Small intestine (tissue), 7 donors: Measurements from ENCODE around the gene AKIP1. TPM values are rescaled to one million over a fixed set of nuclear protein-coding genes. Genes with fewer than 3 reads are reported as not detected.
"Not testable (repeated sequence)": the region's sequence is repeated elsewhere in the genome, so short reads cannot be mapped to it uniquely, and the experiment has no call there.

Source experiments
- DNase-seq, 2 donors: peaks; one replicate each; pipeline versions ENCODE4 v3.0.0 to v3.0.0-alpha.2; 2013
- FAIRE-seq: peaks from 2 replicates; lab custom pipeline; 2012; peaks lifted over from hg19 to GRCh38; lab: Jason Lieb, UNC
- H3K27ac ChIP-seq, 3 donors: one replicate each; pipeline ENCODE4 v1.5.1; 2013; ENCODE audit warnings: low read length in 2 of 3, mild to moderate bottlenecking in 2 of 3, control low read depth in 1 of 3, inconsistent platforms in 1 of 3, low read depth in 1 of 3, moderate library complexity in 1 of 3
- H3K27me3 ChIP-seq, 3 donors: one replicate each; pipeline ENCODE4 v1.6.1; 2013; ENCODE audit warnings: low read length in 3 of 3, inconsistent platforms in 1 of 3; ENCODE audit not compliant: control insufficient read depth in 3 of 3, insufficient read depth in 3 of 3
- H3K36me3 ChIP-seq, 3 donors: one replicate each; pipeline ENCODE4 v1.6.1; 2013; ENCODE audit warnings: low read length in 3 of 3, inconsistent platforms in 1 of 3, low read depth in 1 of 3, mild to moderate bottlenecking in 1 of 3, moderate library complexity in 1 of 3; ENCODE audit not compliant: control insufficient read depth in 3 of 3, insufficient read depth in 2 of 3
- H3K4me1 ChIP-seq, 3 donors: one replicate each; pipeline ENCODE4 v1.6.1; 2013; ENCODE audit warnings: low read length in 2 of 3, inconsistent platforms in 1 of 3, low read depth in 1 of 3, mild to moderate bottlenecking in 1 of 3, moderate library complexity in 1 of 3; ENCODE audit not compliant: control insufficient read depth in 3 of 3, insufficient read depth in 2 of 3
- H3K4me3 ChIP-seq, 3 donors: one replicate each; pipeline ENCODE4 v1.5.1; 2013; ENCODE audit warnings: low read length in 3 of 3, control low read depth in 1 of 3, inconsistent platforms in 1 of 3, low read depth in 1 of 3, mild to moderate bottlenecking in 1 of 3, moderate library complexity in 1 of 3
- H3K9me3 ChIP-seq, 2 donors: one replicate each; pipeline ENCODE4 v1.6.1; 2013; ENCODE audit warnings: low read depth in 1 of 2, low read length in 1 of 2; ENCODE audit not compliant: control insufficient read depth in 2 of 2, insufficient read depth in 1 of 2
- WGBS, 3 donors: extraction: QIAGEN DNeasy Blood & Tissue Kit; methylation state at CpG; one replicate each; pipeline ENCODE4 v1.1.7; 2013; 5-methylcytosine and 5-hydroxymethylcytosine counted together
- polyA plus RNA-seq, 4 donors: library from polyadenylated mRNA; stranded (reverse) in 3 of 4; unstranded in 1 of 4; fragments of 200-250 nt in 3 of 4; fragments of 120-200 nt in 1 of 4; gene quantifications; one replicate each; pipeline versions ENCODE4 v1.2.1 to v1.2.3, GENCODE V29; 2013
- donor health status: healthy with polysubstance abuse.
- donor health status: control.
- donor health status: control.
- donor health status: Bipolar disorder and iron deficiency.
- donor health status: healthy.

Gene AKIP1
- polyA plus RNA-seq, 4 donors = 11.6 to 24.4 (median 15.1) TPM

GRCh38 chr11:8935789-8936188 is 24.8 kb downstream of the AKIP1 start:
- WGBS, 3 donors = 73 to 97% (median 89%) methylated on average over 2 of the region's 2 CpGs
- FAIRE-seq, H3K4me1 ChIP-seq, H3K27ac ChIP-seq, H3K4me3 ChIP-seq, H3K9me3 ChIP-seq, H3K27me3 ChIP-seq, H3K36me3 ChIP-seq, DNase-seq: not testable (repeated sequence)

- H3K4me1 ChIP-seq = no peaks in the 10 kb centered on the region
- no peaks in the 10 kb centered on the region for H3K9me3 ChIP-seq
- WGBS, 3 donors = 90 to 93% (median 90%) methylated on average over 10 of the region's 10 CpGs
- no peaks in the 10 kb centered on the region for H3K36me3 ChIP-seq
- no peaks in the 10 kb centered on the region for H3K27me3 ChIP-seq
- H3K27ac ChIP-seq = no peak overlapping the region
- FAIRE-seq (no peak), DNase-seq (no peak)
- H3K4me3 ChIP-seq = no peak overlapping the region
Observed at GRCh38 chr11:8937159-8937558, 26.2 kb downstream of the AKIP1 start.

- H3K36me3 ChIP-seq = no peaks in the 10 kb centered on the region
- H3K4me1 ChIP-seq = no peaks in the 10 kb centered on the region
- no peak for FAIRE-seq
- H3K9me3 ChIP-seq = no peaks in the 10 kb centered on the region
- H3K4me3 ChIP-seq = no peak overlapping the region
- no peak overlapping the region for H3K27ac ChIP-seq
- WGBS, 3 donors = 77 to 90% (median 85%) methylated on average over 14 of the region's 14 CpGs
- no peak for DNase-seq
- no peaks in the 10 kb centered on the region for H3K27me3 ChIP-seq
Observed at GRCh38 chr11:8937659-8938058, 26.7 kb downstream of the AKIP1 start.

- no peaks in the 10 kb centered on the region for H3K27me3 ChIP-seq
- H3K36me3 ChIP-seq = no peaks in the 10 kb centered on the region
- no peak for FAIRE-seq
- H3K9me3 ChIP-seq = no peaks in the 10 kb centered on the region
- H3K27ac ChIP-seq = no peak overlapping the region
- H3K4me1 ChIP-seq = no peaks in the 10 kb centered on the region
- WGBS, 3 donors = 66 to 74% (median 71%) methylated on average over 8 of the region's 8 CpGs
- H3K4me3 ChIP-seq = no peak overlapping the region
- DNase-seq = no peak
Observed at GRCh38 chr11:8941341-8942103, 30.5 kb downstream of the AKIP1 start.

GRCh38 chr11:8942518-8943066 is 31.6 kb downstream of the AKIP1 start, which contains the start of gene ASCL3:
Gene ASCL3 (minus strand): TSS chr11:8943016. CDS start chr11:8938161, 4,855 bp downstream.
- DNase-seq (no peak), FAIRE-seq (no peak)
- Histone ChIP-seq H3K4me1 (no peaks in the 10 kb centered on the region), H3K27me3 (no peaks in the 10 kb centered on the region), H3K4me3 (no peak within 1 kb of the TSS), H3K9me3 (no peaks in the 10 kb centered on the region), H3K27ac (no peak within 1 kb of the TSS), H3K36me3 (peaks cover 0 to 3% (median 0%) of the 10 kb centered on the region in 3 donors)
- 70 to 81% (median 74%) methylated on average over 5 of the region's 5 CpGs for WGBS, 3 donors

- Histone ChIP-seq H3K9me3 (no peaks in the 10 kb centered on the region), H3K27me3 (no peaks in the 10 kb centered on the region), H3K4me3 (no peak overlapping the region), H3K4me1 (no peaks in the 10 kb centered on the region), H3K36me3 (peaks cover 13% of the 10 kb centered on the region in 3 donors), H3K27ac (no peak overlapping the region)
- 65 to 87% (median 81%) methylated on average over 4 of the region's 4 CpGs for WGBS, 3 donors
- no peak for FAIRE-seq
- DNase-seq = no peak
Observed at GRCh38 chr11:8947230-8947943, 36.4 kb downstream of the AKIP1 start.

GRCh38 chr11:8948886-8949285 is 37.9 kb downstream of the AKIP1 start:
- 63 to 77% (median 75%) methylated on average over 3 of the region's 3 CpGs for WGBS, 3 donors
- no peaks in the 10 kb centered on the region for H3K27me3 ChIP-seq
- DNase-seq = no peak
- no peak overlapping the region for H3K27ac ChIP-seq
- H3K36me3 ChIP-seq = peaks cover 13 to 17% (median 15%) of the 10 kb centered on the region in 3 donors
- H3K4me3 ChIP-seq = no peak overlapping the region
- H3K9me3 ChIP-seq = no peaks in the 10 kb centered on the region
- no peak for FAIRE-seq
- H3K4me1 ChIP-seq = no peaks in the 10 kb centered on the region

GRCh38 chr11:8956860-8957259 is 45.9 kb downstream of the AKIP1 start:
- 66 to 89% (median 74%) methylated on average over 4 of the region's 4 CpGs for WGBS, 3 donors
- H3K36me3 ChIP-seq = peaks cover 5 to 19% (median 12%) of the 10 kb centered on the region in 3 donors
- FAIRE-seq = no peak
- H3K4me1 ChIP-seq = peaks cover 0 to 11% (median 0%) of the 10 kb centered on the region in 3 donors
- no peak for DNase-seq
- no peaks in the 10 kb centered on the region for H3K27me3 ChIP-seq
- no peaks in the 10 kb centered on the region for H3K9me3 ChIP-seq
- H3K4me3 ChIP-seq = no peak overlapping the region
- no peak overlapping the region for H3K27ac ChIP-seq
